Activated T-cell treated with anti-CD3 and anti-CD28 coated beads, Interleukin-2, amount 50 U/mL, for 1 hour (primary cell): ENCODE results near the gene MED26.

Experiments
- DNase-seq: peaks from one replicate; pipeline ENCODE4 v3.0.0-alpha.2; 2020

The MED26 gene

GRCh38 chr19:16531380-16531669 is 96.7 kb downstream of the MED26 start:
- no peak for DNase-seq

DNA sequence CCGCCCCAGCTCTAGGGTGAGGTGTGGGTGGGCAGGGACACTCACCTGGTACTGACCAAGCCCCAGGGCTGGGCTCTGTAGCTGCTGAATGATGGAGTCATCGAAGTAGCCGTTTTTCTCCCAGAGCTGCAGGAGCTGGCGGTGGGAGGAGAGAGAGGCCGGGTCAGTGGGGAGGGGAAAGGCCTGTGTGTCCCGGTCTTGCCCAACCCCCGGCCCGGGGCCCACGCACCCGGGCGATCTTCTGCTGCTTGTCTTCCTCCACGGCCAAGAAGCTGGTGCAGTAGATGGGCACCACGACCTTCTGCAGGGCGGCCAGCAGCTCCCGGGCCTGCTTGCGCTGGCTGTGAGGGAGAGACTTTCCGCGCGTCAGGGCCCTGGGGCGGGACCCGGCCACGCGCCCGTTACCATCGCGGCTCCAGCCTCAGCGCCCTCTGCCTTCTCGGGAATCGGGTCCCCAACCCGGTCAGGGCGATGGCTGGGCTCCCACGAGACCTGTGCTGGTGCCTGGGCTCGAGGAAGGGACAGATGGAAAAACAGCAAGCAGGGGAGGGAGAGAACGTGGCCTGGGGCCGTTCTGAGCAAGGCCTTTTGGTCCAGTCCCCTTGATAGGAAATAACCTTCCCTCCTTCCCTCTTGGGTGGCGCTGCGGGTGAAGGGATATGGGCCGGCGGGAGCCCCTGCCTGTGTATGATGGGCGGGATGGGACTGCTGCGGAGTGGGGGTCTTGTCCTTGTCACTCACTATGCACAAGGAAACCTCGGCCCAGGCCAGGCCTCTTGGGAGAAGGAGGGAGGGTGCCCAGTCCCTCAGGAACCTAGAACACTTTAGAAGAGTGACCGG is 97.2 kb downstream of the MED26 start:
- DNase-seq: no peak

DNA sequence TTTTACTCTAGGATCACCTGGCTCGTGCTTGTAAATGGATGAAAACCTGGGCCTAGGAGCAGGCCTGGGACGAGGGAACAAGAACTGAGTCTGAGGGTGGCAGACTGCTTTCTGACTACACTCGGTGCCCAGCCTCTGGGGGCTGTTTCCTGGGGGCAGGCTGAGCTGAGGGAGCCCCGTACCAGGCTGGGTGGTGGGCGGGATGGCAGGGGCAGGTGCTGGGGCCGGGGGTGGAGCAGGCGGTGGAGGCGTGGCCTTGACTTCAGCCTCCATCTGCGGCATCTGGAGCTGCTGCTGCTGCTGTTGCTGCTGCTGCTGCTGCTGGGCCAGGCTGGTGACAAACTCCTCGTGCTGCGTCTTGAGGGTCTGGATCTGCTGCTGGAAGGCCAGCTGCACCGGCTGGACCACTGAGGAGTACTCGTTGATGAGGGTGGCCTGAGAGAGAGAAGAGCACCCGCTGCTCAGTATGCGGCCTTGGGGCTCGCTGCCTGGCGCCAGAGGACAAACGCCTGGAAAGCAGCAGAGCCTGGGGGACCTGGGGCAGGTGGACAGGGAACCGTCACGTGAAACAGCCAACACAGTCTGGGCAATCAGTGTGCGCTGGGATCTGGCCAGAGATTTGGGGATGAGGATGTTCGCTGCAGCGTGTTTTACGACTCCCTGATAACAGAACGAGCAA is 98.4 kb downstream of the MED26 start:
- DNase-seq: no peak

GRCh38 chr19:16527971-16528521 is 100.0 kb downstream of the MED26 start:
- peak; percentile 63 for DNase-seq

- no peak for DNase-seq
These were observed 100.6 kb downstream of the MED26 start for GRCh38 chr19:16527334-16527935.

GRCh38 chr19:16525751-16526481 is 102.1 kb downstream of the MED26 start:
- no peak for DNase-seq

DNA sequence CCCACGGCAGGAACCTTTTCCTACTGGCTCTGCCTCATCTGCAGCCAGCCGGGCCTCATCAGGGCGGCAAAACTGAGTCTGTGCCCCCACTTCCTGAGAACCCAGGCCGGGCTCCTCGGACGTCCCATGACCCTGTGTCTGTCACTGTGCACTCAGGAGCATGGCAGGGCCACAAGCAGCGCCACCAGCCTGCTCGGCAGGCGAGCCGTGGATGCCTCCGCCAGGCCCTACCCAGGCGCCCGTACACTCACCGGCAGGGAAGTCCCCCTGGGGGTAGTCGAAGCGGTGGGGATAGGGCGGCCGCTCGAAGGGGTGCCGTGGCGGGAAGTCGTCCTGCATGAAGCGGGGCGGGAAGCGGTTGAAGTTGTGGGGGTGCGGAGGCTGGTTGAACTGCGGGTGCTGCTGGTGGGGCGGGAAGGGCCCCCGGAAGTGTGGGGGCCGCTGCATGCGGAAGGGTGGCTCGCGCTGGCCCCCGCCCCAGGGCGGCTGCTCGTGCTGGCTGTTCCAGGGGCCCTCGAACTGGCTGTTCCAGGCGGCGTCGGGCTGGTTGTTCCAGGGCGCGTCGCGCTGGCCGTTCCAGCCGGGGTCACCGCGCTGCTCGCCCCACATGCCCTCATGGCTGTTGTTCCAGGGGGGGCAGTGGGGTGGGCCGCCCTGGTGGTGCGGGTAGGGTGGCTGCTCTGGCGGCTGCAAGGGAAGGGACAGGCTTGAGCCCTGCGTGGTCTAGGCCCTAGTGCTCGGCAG is 102.8 kb downstream of the MED26 start:
- DNase-seq: no peak
